Lower leg skin (tissue), 3 donors: Measurements from ENCODE around the gene FMR1.

Experiments used
- CTCF ChIP-seq, 3 donors: fragments of 450-650 bp; IDR thresholded peaks; one replicate each; pipeline ENCODE4 v1.5.1; 2016; ENCODE audit warnings: antibody characterized with exemption in 3 of 3, mild to moderate bottlenecking in 3 of 3, moderate library complexity in 2 of 3
- POLR2A ChIP-seq, 2 donors: fragments of 450-650 bp; IDR thresholded peaks; one replicate each; pipeline ENCODE4 v1.6.1; 2016 to 2017; ENCODE audit warnings: antibody characterized with exemption in 2 of 2, mild to moderate bottlenecking in 1 of 2, moderate library complexity in 1 of 2

- no peak for TF ChIP-seq POLR2A (IDR thresholded peaks at IDR 0.05)
- TF ChIP-seq CTCF (IDR thresholded peaks at IDR 0.05), result no peak
Measured at GRCh38 chrX:147908106-147908505, 3.6 kb upstream of the FMR1 start.
